HG03066 (cell line): ENCODE results near the gene UTRN.

ENCODE experiments used
- ATAC-seq: cut with Tn5 transposase; IDR thresholded peaks from one replicate; pipeline ENCODE4 v1.9.1; 2021; ENCODE audit warnings: low read depth; ENCODE audit not compliant: unreplicated experiment

UTRN gene

GRCh38 chr6:144307880-144308279 lies 22.7 kb downstream of the UTRN start:
- no peak for ATAC-seq

DNA sequence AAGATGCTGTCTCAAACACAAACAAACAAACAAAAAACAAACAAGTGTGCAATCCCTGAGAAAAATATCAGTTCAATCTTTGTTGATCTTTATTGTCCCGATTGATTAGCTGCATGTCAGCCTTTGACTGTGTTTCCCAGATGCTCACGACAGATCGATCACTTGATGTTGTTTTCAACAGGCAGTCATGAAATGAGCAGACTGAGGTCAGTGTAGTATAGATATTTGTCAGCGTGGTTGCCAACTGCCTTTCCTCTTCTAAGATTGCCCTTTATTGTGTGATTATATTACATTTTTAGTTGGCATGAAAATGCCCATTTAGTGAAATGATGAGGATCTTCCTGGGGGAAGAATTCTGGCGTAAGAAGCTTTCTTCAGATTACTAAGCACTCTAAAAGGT lies 25.6 kb downstream of the UTRN start:
- ATAC-seq = no peak

- no peak for ATAC-seq
These were observed 26.2 kb downstream of the UTRN start for GRCh38 chr6:144311361-144311760.

DNA sequence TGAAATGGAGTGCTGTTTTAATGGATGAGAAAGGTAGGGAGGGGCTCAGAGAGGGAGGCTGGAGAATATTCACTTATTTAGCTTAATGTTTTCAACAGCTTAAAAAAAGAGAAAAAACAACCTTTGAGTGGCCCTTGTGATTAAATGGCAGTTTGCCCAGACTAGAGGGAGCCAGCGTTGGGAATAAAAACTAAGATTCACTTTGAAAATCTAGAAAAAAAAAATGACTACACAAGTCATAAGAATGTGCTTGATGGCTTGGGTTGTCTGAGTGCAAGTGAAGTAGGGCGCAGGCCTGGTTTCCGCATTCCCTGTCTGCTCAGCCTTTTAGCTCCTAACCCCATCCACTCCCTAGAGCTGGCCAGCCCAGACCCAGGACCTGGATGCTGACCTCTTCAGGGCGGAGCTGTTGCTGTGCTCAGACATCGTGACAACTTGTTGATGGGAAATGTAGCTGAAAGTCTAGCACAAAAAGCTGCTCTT lies 28.9 kb downstream of the UTRN start:
- ATAC-seq = no peak

DNA sequence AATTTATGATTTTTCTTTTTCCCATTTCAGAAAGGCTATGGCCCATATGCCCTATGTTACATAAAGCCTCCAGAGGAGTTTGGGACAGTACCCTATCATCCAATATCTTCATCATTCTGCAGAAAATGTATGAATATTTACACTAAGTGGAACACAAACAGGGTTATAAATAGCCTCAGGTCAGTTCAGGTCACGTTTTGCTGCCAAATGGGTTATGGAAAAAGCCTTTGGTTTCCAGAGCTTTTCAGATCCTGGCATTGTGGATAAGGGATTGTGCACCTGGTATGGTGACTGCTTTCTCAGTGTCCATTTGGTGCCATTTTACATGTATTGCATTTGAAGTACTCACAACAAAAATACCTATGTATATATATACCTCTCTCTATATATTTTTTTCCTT lies 29.4 kb downstream of the UTRN start:
- no peak for ATAC-seq

GRCh38 chr6:144315226-144315980 lies 30.3 kb downstream of the UTRN start:
- ATAC-seq = no peak

- ATAC-seq = peak; percentile 78
These were observed 31.1 kb downstream of the UTRN start for GRCh38 chr6:144315981-144316861.

GRCh38 chr6:144316862-144317195 lies 31.7 kb downstream of the UTRN start:
- no peak for ATAC-seq

GRCh38 chr6:144317736-144318135 lies 32.6 kb downstream of the UTRN start:
- no peak for ATAC-seq

- no peak for ATAC-seq
These were observed 34.1 kb downstream of the UTRN start for GRCh38 chr6:144319211-144319610.

- ATAC-seq = no peak
These were observed 35.6 kb downstream of the UTRN start for GRCh38 chr6:144320741-144321140.

GRCh38 chr6:144321839-144322591 lies 36.9 kb downstream of the UTRN start:
- ATAC-seq = no peak

GRCh38 chr6:144325232-144325631 lies 40.1 kb downstream of the UTRN start:
- no peak for ATAC-seq

- ATAC-seq = no peak
These were observed 41.3 kb downstream of the UTRN start for GRCh38 chr6:144326393-144326792.

- ATAC-seq = no peak
These were observed 41.9 kb downstream of the UTRN start for GRCh38 chr6:144327081-144327480.

DNA sequence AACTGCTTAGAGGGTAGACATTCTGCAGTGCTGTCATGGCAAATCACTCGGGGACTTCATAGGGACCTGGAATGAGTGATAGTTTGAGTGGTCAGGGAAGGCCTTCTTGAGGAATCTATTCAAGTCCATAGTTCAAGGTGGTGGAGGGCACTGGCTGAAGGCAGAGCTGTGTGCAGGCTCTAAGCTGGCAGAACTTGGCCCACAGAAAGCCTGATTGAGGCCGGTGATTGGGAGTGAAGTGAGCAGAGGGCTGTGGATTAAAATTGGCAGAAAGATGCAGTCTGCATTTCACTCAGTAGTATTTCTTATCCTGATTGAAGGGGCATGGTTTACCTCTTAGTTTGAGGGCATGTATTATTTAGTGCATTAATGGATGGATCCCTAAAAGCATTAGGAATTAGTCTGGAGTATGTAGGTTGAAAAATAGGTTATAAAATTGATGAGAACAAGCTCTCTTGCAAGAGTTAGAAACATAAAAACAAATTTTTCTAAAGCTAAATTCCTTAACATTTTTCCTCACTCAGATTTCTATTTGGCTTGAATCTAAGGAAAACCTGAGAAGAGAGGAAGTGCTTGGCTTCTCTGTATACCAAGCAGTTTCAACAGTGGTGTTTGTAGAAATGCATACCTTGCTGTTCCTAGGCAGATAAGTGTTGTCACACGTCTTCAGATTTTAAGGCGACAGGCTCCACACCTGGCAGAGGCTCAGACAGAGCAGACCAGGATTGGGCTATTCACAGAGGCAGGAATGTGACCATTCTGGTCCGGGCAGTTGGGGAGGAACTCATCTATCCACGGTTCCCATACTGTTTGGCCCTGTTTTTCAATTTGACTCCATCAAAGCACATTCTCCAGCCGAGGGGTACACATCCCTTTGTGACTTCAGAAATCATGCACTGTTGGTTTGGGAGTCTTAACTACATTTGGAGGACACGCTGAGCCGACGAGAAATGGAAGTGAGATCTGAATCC lies 45.2 kb downstream of the UTRN start:
- ATAC-seq = no peak

GRCh38 chr6:144331491-144331969 lies 46.4 kb downstream of the UTRN start:
- ATAC-seq = no peak

DNA sequence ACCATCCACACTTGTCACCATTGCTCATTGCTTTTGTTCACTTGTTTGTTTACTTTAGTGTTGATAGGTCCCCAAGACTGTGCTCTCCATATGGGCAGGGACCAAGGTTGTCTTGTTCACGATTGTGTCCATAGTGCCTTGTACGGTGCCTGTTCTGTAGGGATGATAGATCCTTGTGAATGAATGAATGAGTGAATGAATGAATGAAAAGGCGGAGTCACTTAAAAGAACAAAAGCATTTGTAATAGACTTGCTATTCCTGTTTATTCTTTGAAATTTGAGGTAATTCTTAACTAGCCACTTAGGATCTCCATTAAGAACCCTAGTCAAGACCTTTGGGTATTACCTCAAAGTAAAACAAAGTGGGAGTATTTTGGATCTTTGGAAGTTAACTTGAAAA lies 47.0 kb downstream of the UTRN start:
- no peak for ATAC-seq

GRCh38 chr6:144334150-144334708 lies 49.1 kb downstream of the UTRN start:
- ATAC-seq = peak; percentile 72
